Mesangial cell (primary cell): ENCODE results near the gene ACP3. TPM values are rescaled to one million over a fixed set of nuclear protein-coding genes. Genes with fewer than 3 reads are reported as not detected.

ENCODE experiments used
- total RNA-seq: library from RNA; depleted of rRNA; stranded (reverse); fragments of >200 nt; gene quantifications from 2 replicates; pipeline ENCODE4 v1.2.3, GENCODE V29; 2015

ACP3 gene
- total RNA-seq: 1.5 TPM in 1 of 2 replicates, not detected in the other

GRCh38 chr3:132317229-132317948, at the start of gene ACP3:
Gene ACP3 (plus strand): TSS chr3:132317407. CDS start chr3:132317457, 50 bp downstream.

Other genes starting within 250 kb of the ACP3 start
- gene DNAJC13, start 100.1 kb downstream of the ACP3 start, total RNA-seq: 20.7 and 21.7 TPM in 2 replicates